NK-92 (cell line): ENCODE results near the gene BLOC1S6.
"Not testable (repeated sequence)": the region's sequence is repeated elsewhere in the genome, so short reads cannot be mapped to it uniquely, and the experiment has no call there.

Experiments
- DNase-seq: peaks from one replicate; lab custom pipeline; 2025; ENCODE audit not compliant: unreplicated experiment; lab: John Stamatoyannopoulos, UW

Gene BLOC1S6

DNA sequence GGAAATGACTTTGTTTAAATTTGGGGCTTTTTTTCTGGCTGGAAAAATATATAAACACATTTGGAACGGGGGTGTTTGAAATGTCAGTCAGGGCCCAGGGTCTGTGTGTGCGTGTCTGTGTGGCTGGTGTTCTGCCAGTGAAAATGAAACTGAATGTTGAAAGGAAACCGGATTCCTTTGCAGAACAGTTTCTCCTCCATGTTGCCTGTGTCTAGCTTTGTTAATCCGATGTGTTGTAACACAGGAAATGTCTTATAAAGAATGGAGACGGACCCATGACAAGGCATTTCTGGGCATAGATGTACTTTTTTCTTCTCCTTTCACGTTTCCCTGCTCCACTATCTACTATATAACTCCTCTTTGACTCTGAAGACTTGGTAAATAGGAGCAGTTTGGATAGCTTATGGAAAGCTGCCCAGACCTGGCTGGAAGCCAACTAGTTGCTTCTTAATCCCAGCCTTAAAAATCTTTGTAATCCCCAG lies 50.4 kb downstream of the BLOC1S6 start:
- no peak for DNase-seq

DNA sequence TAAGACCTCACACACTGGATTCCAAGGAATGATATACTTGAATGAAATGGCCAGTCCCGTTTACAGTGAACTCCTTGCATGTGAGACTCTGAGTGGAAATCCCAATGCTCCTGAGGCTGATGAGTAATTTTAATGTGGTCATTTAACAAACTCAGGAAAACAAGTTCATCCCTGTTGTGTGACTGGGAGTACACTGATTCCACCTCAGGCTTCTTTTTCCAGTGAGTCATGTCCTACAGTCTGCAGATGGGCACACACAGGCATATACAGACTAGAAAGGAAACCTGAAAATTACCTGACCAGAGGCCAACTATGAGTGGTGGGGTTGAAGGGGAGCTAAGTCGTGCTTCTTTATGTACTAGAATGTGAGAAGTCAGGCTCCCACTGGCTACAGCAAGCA lies 53.4 kb downstream of the BLOC1S6 start:
- DNase-seq: no peak

DNA sequence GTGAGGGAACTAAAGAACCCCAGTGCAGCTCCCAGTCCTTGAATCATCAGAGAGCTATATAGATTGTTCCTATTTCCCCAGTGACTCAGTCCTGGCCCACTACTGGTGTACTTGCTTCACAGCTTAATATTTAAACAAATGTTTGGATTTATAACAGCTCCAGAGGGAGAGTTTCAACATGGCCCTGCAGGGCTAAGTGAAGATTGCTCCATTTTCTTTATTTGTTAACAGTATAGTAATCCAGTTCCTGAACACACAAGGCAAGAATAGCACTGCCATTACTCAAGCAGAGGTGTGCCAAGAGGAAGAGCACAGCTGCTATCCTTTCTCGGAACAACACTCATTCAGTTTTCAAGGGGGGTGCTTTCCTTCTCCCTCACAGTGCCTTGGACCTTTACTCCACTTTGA lies 54.2 kb downstream of the BLOC1S6 start:
- no peak for DNase-seq

DNA sequence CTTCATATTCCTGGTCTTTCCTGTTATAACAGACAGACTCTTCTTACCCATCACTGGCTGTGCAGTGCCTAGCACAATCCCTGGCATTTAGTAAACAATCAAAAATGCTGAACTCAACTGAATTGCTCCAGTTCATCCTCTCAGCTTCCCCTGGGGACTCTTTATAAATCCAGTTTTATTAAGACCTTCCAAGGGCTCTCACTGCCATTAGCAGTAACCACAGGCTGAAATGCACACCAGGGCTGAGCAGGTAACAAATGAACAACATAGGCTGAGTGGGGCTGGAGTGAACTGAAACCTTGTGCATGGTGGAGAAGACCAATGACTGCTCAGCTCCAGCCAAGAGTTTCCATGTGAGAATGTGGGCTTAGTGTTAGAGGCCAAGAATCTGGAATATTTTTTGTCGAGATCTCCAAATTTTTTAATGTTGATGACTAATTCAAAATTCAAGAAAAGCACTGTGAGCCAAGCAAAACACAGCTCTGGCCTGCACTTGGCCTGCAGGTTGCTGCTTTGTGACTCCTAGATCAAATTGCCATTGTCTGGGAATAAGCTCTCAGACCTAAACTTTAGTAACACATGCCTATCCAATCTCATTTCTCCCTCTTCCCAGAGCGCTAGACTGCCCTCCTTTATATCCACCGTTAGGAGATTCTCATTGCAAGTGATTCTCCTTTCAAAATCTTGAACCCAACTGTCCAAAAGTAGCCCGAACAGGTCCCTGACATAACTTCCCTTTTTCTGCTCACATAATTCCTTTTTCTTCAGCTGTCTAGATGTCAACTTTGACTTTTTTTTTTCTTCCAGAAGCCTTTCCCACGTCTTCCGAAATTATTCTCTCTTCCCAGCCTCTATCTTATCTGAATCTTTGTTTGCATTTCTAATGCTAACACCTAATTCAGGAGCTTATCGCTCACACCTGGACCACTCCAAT lies 55.1 kb downstream of the BLOC1S6 start:
- no peak for DNase-seq

DNA sequence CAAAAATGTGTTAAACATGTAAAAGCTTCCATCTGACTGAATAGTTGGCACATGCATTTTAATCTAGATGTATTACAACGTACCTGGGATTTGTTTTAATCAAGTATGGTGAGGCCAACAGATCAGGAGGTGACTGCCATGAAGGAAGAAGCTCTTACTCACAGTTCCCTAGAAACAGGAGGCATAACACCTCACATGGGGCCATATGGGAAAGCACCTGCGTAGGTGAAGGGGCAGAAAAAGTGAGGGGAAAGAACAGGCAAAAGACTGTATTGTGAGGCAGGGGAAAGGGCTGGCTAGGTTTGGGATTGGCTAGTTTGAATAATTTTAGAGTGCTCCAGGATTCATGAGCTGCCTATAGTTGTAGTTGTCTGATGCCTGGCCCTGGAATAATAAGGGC lies 57.3 kb downstream of the BLOC1S6 start:
- DNase-seq: no peak

DNA sequence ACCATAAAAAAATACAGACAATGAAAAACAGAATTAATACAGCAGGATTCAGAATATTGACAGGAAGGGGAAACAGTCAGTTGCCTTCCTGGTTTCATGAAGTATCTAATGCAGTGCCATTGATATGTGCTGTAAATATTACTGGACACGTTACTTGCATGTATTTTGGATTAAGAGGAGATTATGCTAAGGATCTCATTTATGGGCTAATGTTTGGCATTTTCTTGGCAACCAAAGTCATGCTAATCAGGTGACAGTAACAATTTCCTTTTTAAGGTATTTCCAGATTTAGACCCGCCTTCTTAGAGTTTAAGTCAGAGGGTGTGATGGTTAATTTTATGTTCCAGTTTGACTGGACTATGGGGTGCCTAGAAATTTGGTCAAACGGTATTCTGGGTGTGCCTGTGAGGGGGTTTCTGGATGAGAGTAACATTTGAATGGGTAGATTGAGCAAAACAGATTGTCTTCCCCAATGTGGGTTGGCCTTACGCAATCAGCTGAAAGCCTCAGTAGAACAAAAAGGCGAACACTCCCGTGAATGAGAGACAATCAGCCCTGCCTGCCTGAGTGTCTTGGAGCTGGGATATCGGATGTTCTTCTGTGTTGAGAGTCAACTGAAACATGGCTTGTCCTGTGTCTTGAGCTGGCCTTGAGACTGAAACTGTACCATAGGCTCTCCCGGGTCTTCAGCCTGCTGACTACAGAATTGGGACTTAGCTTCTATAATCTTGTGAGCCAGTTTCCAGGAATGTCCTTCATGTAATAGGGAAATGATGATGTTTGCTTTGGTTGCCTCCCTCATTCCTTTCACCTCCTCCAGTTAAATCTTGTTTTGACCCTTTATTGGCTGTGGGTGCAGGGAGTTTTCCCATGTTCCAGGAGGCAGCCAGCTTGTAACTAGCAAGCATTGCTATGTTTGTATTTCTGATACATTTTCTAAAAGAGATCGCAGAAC lies 58.1 kb downstream of the BLOC1S6 start:
- DNase-seq: no peak

DNA sequence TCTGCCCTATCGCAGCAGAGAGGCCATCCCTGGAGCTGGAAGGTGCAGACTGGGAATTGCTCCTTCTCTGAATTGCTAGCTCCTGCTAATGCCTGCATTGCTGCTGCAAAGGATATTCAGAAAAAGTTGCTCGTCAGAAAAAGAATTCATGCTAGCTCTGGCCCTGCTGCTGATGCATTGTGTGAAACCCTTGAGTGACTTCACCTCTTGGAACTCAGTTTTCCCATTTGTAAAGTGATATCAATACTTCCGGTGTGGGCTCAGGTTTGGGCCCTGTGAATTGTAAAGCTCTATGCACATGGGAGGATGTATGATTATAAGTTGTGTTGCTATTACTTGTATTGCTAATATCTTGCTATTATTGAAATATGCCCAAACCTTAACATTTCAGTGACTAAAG lies 59.0 kb downstream of the BLOC1S6 start:
- no peak for DNase-seq

DNA sequence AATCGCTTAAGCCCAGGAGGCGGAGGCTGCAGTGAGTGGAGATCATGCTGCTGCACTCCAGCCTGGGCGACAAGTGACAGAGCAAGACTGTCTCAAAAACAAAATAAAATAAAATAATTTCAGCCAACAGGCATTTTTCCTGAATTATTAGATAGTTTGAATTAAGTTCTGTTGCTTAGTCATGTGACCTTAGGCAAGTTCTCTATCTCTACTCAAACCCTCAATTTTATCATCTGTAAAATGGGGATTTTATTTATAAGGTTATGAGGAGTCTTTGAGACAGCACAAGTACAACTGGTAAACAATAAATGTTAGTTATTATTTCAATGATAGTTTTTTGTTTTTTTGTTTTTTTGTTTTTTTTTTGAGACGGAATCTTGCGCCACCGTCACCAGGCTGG lies 60.6 kb downstream of the BLOC1S6 start:
- no peak for DNase-seq

DNA sequence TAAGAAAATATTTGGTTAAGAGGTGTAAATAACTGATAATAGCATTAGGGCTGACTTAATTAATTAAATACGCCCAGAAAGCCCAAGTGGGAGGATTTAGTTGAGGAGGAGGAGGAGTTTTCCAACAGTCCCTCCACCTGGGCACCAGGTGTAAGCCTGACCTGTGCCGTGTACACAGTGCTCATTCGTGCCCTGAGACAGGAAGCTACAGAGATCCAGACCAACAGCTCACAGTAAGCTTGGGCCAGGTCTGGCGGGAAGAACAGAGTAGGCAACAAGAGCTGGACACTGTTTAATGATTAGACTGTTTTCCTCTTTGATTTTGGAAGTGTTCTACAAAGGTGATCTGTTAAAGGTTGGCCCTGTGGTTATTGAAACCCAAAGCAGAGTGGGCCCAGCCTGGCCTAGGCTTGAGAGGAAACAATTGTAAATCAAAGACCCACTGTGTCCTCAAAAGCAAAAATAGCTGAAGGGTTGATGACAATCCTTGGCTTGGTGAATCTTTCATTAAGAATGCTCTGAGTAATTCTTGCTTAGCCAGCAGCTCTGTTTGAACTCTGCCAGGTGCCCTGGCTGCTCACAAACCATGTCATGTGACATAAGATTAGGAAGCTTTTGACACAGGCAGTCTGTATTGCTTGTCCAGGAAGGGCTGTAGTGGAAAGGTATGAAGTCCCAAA lies 61.5 kb downstream of the BLOC1S6 start:
- no peak for DNase-seq

DNA sequence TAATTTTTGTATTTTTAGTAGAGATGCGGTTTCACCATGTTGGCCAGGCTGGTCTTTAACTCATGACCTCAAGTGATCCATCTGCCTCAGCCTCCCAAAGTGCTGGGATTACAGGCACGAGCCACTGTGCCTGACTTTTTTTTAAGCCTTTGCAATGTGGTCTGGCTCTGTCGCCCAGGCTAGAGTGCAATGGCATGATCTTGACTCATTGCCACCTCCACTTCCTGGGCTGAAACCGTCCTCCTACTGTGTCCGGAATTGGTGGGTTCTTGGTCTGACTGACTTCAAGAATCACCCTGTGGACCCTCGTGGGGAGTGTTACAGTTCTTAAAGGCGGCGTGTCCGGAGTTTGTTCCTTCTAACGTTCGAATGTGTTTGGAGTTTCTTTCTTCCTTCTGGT lies 62.8 kb downstream of the BLOC1S6 start:
- not testable (repeated sequence) for DNase-seq

DNA sequence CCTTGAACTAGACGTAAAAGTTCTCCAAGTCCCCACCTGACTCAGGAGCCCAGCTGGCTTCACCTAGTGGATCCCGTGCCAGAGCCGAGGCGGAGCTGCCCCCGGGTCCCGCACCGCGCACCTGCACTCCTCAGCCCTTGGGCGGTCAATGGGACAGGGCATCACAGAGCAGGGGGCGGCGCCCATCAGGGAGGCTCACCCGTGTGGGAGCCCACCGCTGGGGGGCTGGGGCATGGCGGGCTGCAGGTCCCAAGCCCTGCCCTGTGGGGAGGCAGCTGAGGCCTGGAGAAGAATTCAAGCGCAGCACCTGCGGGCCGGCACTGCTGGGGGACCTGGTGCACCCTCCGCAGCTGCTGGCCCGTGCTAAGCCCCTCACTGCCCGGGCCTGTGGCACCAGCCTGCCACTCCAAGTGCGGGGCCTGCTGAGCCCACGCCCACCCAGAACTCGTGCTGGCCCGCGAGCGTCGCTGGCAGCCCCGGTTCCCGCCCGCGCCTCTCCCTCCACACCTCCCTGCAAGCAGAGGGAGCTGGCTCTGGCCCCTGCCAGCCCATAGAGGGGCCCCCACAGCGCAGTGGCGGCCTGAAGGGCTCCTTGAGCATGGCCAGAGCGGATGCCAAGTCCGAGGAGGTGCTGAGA lies 63.8 kb downstream of the BLOC1S6 start:
- no peak for DNase-seq

DNA sequence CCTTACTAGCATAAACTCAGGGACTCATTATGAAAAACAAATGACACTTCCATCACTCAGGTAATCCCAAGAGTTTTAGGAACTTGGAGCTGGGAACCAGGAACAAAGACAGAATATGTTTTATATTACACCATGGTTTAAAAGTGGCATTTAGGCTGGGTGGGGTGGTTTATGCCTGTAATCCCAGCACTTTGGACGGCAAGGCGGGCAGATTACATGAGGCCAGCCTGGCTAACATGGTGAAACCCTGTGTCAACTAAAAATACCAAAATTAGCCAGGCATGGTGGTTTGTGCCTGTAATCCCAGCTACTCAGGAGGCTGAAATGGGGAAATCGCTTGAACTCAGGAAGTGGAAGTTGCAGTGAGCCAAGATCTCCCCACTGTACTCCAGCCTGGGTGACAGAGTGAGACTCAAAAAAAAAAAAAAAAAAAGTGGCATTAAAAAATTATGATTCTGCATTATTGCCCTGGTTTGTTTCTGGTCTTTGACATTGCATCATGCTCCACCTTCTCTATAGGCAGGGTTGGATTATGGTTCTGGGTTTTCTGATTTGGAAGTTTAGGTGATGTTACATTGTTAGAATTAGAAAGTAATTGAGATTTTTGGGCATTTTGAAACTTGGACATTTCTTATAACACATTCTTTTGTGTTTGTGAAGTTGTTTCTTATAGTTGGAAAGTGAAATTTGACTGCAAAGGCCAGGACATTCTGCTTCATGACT lies 66.7 kb downstream of the BLOC1S6 start:
- no peak for DNase-seq

DNA sequence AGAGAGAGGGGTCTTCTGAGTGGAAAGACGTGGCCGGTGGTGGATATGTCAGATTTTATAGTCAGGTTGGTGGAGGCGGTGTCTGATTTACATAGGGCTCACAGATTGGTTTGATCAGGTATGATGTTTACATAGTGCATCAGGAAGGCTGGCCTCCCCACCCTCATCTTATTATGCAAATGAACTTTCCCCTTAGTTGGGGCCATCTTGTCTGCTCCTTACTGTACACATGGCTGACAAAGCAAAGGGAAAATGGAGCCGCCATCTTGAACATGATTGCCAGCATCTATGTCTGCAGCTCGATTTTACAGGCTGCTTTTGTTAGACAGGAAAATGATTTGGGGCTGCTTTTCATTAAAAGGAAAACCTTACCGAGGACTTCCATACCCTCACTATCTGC lies 67.6 kb downstream of the BLOC1S6 start:
- no peak for DNase-seq

DNA sequence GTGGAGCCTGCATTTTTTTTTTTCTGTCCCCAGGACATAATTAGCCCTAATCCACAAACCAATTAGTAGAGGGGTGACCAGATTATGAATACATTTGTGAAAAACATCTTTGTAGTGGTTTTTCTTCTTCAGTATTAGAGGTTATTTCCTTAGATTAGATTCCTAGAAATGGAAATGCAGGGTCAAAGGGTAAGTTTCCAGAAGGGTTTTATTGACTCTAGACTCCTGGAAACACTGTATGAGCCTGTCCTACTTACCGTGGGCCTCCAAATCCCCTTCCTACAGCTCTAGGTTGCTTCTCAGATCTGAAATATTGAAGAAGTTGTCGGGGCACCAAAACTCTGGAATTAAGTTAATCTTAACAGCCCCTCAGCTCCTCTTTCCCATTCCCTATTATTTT lies 70.1 kb downstream of the BLOC1S6 start:
- no peak for DNase-seq

DNA sequence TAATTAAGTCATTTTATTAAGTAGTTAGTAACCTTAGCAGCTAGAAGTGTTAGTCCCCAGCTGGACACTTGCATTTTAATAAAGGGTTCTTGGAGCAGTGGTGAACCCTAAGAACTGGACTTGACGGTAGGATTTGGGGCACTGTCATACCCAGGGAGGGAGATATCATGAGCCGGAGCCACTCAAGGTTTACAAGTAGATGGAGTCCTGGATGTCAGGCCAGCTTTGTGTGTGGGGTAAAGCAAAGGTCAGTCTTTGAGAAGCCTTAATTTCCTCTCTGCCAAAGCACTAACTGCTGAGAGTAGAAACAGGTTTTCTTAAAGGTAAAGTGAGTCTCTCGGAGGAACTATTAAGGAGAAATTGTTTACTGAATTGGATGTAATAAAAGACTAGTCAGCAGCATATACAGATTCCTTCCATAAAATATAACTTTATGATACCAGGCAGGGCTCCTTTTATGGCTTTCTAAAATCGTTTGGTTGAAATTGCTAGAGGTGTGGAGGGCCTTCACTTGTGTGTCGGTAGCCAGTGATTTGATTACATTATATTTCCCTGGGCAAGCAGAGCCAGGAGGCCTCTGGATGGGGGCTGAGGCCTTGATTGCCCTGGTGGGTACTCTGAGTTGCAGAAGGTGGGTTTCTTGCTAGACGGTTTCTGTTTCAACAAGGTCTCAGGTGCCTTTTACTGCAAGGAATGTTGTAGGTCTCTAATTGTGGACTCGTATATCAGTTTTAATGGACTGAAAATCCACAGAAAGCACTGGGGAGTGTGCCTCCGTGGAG lies 70.8 kb downstream of the BLOC1S6 start:
- DNase-seq: no peak
